ENCODE data around the gene CACNG4.
A peak's percentile ranks its signal among the peaks of the same experiment; 100 is the strongest.

CACNG4 gene

DNA sequence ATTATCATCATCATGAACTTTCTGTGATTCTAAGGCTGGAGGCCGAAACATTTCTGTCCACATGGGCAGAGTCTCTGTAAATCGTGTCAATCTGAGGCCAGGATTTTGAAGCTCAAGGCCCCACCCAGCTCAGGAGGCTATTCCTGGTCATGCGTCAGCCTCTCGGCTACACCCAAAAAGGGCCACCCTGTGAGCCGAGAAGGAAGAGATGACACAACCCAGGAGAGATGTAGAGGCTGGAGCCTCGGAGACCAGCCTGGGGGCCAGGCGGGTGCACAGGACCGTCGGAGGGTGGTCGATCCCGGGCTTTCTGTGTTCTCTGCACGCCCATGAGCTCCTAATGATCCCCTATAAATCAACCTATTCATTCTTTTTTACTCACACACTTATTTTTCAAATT lies 78.8 kb downstream of the CACNG4 start:
- no peak for DNase-seq (ENCODE audit: low spot score)

- DNase-seq (ENCODE audit: low spot score), result no peak
These were observed 79.7 kb downstream of the CACNG4 start, which contains the start of gene CACNG1 for GRCh38 chr17:67044016-67044772. CACNG1 (plus strand) TSS chr17:67044554; CDS start chr17:67044661, 107 bp downstream.

GRCh38 chr17:67044940-67045339 lies 80.4 kb downstream of the CACNG4 start:
- DNase-seq (ENCODE audit: low spot score), result no peak

DNA sequence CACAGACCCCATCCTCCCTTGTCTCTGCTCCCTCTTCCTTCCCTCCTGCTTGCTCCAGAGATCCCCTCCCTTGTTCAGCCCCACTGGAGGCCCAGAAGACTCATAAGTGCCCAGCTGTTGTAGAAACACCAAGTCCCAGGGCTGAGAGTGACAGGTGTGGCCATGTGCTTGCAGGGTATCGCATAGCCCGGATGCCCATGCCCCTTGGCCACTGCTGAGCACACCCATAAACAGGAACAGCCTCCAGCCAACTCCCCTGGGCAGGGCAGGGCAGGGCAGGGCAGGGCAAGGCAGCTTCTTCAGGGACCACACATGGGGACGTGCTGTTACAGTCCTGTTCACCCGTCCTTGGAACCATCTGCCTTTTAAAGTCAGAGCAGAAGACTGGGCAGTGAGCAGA lies 81.9 kb downstream of the CACNG4 start:
- peak; percentile 49 for DNase-seq (ENCODE audit: low spot score)

DNA sequence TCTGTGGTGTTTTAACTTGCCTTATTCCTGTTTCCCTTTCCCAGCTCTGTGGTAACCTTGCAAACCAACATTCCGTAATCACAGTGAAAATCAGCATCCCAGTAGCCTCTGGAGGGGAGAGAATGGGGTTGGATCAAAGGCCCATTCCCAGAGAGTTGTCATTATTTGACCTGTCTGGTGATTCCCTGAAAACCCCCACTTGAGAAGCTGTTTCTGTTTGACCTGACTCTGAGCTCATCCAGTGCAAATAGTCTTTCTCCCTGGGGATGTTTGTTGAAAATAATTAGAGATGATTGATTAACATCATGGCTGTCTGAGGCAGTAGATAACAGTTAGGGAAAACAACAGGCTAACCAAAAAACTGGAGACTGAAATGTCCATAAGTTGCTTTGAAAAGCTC lies 82.9 kb downstream of the CACNG4 start:
- DNase-seq (ENCODE audit: low spot score), result no peak

- no peak for DNase-seq (ENCODE audit: low spot score)
These were observed 84.7 kb downstream of the CACNG4 start for GRCh38 chr17:67049025-67049739.

DNA sequence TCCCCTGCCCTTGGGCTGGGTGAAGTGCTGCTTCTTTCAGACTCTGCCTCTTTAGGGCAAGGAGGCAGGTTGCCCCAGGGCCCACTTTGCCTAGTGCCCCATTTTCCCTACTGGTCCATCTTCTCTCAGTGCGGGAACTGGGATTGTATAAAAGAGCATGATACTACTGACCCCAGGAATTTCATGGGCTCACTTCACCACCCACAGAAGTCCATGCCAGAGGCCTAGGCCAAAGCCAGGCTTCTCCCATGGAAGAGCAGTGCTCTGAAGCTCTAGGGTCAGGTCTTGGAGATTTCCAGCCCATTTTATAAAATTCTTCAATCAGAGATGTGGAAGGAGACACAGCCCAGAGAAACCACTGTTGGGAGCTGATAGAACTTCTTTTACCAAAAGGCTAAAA lies 85.6 kb downstream of the CACNG4 start:
- DNase-seq (ENCODE audit: low spot score), result no peak

DNA sequence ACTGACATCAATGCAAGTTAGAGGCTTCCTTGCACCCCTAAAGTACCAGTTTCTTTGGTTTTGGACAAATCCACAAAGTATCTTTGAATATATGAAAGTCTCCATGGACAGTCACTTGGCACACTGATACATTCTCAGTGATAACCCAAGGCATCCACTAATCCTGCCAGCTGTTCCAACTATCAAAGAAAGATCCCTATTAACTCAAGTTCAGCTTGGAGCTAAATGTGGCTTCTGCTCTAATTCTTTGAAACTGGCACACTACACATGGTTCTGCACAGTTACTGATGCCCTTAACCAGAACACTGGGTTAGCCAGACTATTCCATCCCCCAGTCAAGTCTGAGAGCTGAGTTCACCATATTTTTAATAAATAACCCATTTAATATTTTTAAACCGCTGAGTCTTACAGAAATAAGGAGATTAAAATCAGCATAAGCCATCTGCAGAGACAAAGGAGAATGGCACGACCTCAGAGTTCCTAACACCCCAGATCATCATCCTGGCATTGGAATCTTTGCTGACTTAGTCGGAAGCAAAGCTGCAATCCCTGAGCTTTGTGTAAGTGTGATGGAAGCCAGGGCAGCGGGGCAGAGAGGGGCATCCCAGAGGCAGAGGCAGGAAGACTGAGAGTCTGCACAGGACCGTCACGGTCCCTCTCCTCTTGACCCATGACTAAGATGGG lies 86.1 kb downstream of the CACNG4 start:
- no peak for DNase-seq (ENCODE audit: low spot score)

DNA sequence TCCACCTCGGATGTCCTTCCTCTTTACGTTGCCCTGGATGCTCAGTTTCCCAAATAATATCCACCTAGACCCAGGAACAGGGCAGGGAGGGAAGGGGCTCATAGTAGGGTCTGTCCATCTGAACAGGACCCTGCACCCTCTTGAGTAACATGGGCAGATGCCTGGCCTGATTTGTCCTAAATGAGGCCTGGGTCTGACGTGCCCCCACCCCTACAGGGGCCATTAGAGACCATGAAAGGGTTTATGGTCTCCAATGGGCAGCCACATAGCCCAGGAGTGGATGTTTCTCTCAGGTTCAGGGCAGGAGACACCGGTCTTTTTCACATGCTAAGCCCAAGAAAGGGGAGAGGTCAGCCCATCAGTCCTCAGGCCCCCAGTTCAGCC lies 86.6 kb downstream of the CACNG4 start:
- no peak for DNase-seq (ENCODE audit: low spot score)

DNA sequence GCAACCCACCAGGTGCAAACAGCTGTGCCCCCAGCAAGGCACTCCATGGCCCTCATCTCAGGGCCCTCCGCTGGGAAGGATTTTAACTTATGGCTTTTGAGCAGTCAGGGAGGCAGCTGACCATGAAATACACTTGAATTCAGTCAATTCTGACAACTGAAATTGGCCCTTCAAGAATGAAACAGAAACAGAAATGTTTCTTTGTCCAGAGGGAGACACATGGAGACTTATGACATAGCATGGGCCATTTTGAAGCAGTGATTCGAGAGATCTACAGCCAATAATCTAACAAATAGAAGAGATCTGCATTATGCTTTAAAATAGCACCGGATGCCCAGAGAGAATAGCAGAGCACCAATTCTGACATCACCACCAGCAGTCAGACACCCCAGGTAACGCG lies 87.3 kb downstream of the CACNG4 start:
- no peak for DNase-seq (ENCODE audit: low spot score)

DNA sequence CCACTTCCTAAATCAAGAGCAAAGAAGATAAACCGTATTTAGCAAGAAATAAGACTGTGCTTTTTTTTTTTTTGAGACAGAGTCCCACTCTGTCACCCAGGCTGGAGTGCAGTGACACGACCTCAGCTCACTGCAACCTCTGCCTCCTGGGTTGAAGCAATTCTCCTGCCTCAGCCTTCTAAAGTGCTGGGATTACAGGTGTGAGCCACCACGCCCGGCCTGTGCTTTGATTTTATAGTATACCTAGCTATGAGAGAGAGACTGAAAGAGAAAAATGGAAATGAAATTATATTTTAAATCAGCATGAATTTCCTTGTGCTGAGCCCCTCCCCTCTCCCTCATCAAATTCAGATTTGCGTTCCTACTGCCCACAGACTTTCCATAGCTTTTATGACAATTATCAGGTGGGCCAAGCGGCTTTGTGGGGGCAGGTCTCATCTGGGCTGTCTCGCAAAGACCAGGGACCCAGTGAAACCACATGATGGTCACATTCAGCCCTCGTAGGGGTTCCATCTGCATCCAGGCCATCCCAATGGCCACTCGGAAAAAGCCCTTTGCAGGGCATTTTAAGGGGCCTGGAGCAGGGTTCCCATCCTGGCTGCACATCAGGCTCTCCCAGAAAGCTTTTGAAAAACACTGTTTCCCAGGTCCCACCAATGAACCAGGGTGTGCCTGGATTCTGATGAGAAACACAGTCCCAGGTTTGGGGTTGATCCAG lies 88.4 kb downstream of the CACNG4 start:
- DNase-seq (ENCODE audit: low spot score), result no peak

- no peak for DNase-seq (ENCODE audit: low spot score)
These were observed 89.0 kb downstream of the CACNG4 start for GRCh38 chr17:67053438-67054000.

- no peak for DNase-seq (ENCODE audit: low spot score)
These were observed 89.6 kb downstream of the CACNG4 start for GRCh38 chr17:67054011-67054591.

GRCh38 chr17:67054608-67055007 lies 90.1 kb downstream of the CACNG4 start:
- DNase-seq (ENCODE audit: low spot score), result no peak

- DNase-seq (ENCODE audit: low spot score), result no peak
These were observed 90.5 kb downstream of the CACNG4 start for GRCh38 chr17:67055041-67055443.

GRCh38 chr17:67055811-67056745 lies 91.6 kb downstream of the CACNG4 start:
- no peak for DNase-seq (ENCODE audit: low spot score)

GRCh38 chr17:67056746-67057490 lies 92.4 kb downstream of the CACNG4 start:
- no peak for DNase-seq (ENCODE audit: low spot score)

DNA sequence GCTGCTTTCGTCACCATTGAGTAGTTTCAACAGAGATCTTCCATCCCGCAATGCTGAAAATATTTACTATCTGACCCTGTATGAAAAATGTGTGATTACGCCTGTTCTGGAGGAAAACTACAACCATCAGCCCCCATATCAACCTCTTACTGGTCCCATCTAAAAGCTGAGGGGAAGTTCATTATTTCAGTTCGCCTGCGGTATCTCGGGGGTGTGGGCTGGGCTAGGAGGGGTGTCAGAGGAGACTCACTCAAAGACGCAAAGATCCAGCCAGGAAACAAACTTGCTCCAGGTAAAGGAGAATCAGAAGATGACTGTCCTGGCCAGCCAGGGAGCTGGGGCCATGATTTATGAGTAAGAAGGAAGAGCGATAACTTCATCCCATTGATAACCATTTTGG lies 93.5 kb downstream of the CACNG4 start:
- no peak for DNase-seq (ENCODE audit: low spot score)

DNA sequence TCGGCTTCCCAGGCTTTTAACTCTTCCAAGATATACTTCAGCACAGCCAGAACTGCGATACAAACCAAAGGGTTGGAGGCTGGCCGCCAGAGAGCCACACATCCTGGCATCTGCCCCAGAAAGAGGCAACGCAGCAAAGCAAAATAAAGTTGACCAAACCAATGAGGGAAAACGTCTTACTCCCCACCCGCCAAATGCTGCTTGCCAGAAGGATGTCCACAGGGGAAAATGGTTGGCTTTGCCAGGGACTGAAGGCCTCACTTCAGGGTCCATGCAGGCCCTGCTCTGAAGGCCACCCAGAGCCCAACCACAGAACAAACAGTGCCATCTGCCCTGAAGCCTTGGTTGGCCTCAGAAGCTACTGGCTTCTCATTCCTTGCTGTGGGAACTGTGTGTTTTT lies 94.9 kb downstream of the CACNG4 start:
- no peak for DNase-seq (ENCODE audit: low spot score)

- DNase-seq (ENCODE audit: low spot score), result no peak
These were observed 98.6 kb downstream of the CACNG4 start for GRCh38 chr17:67063141-67063540.

Measured in LoVo (cell line).